Endothelial cell of umbilical vein (primary cell): ENCODE data around the gene TIPARP. TPM values are rescaled to one million over a fixed set of nuclear protein-coding genes. Genes with fewer than 3 reads are reported as not detected.

Source experiments
- BruUV-seq: library from RNA; stranded (reverse); fragments of 400-500 nt; replicated peaks from 2 replicates; lab custom pipeline; 2021; lab: Mats Ljungman, UMichigan
- CTCF ChIA-PET: fragments of 300-600, 350-600 bp; sonication (Branson Sonifier 250); formaldehyde crosslinking; loops from one replicate; lab custom pipeline; 2021; ENCODE audit warnings: antibody characterized with exemption, inconsistent platforms; lab: Charles Lee
- POLR2A ChIA-PET: fragments of 300-600, 350-600 bp; sonication (Branson Sonifier 250); formaldehyde crosslinking; loops from one replicate; lab custom pipeline; 2021; ENCODE audit warnings: antibody characterized with exemption, inconsistent platforms; lab: Charles Lee
- DNase-seq: peaks from one replicate; pipeline ENCODE4 v3.0.0-alpha.2; 2011; ENCODE audit warnings: low read depth, low spot score
- FAIRE-seq: peaks from 2 replicates; lab custom pipeline; 2011; peaks lifted over from hg19 to GRCh38; lab: Jason Lieb, UNC
- H2AFZ ChIP-seq: 2 replicates; pipeline ENCODE4 v1.6.0; 2012; ENCODE audit warnings: low read depth, low read length, control low read depth, inconsistent platforms
- H3K27ac ChIP-seq: 2 replicates; pipeline ENCODE4 v1.5.1; 2011; ENCODE audit warnings: low read depth, mild to moderate bottlenecking, control low read depth, low read length, moderate library complexity; ENCODE audit not compliant: insufficient read depth
- H3K27me3 ChIP-seq, 2 experiments: 2 replicates each; pipeline versions ENCODE4 v1.6.0 to v1.6.1; 2011; ENCODE audit warnings: low read length in 2 of 2, mixed read lengths in 1 of 2; ENCODE audit not compliant: control insufficient read depth in 2 of 2, insufficient read depth in 2 of 2
- H3K36me3 ChIP-seq, 2 experiments: 2 replicates in 1 of 2; 3 replicates in 1 of 2; pipeline ENCODE4 v1.5.1; 2011; ENCODE audit warnings: low read length in 2 of 2, mild to moderate bottlenecking in 1 of 2, moderate library complexity in 1 of 2; ENCODE audit not compliant: control insufficient read depth in 2 of 2, insufficient read depth in 2 of 2; ENCODE audit errors: extremely low read depth in 1 of 2
- H3K4me1 ChIP-seq: 3 replicates; pipeline ENCODE4 v1.5.1; 2011; ENCODE audit warnings: mild to moderate bottlenecking, low read length; ENCODE audit not compliant: control insufficient read depth, insufficient read depth; ENCODE audit errors: extremely low read depth
- H3K4me2 ChIP-seq: 2 replicates; pipeline ENCODE4 v1.6.1; 2011; ENCODE audit warnings: low read length, control low read depth, mixed read lengths; ENCODE audit not compliant: insufficient read depth
- H3K4me3 ChIP-seq, 3 experiments: fragments of 200-600 bp in 1 of 3; sonication (generic), shearing (Covaris generic) in 1 of 3; replicated peaks in 1 of 3; 2 replicates each; pipeline ENCODE4 v1.5.1; 2011 to 2016; ENCODE audit warnings: control low read depth in 3 of 3, low read length in 3 of 3, mild to moderate bottlenecking in 2 of 3, inconsistent platforms in 1 of 3, low read depth in 1 of 3, moderate library complexity in 1 of 3; ENCODE audit not compliant: insufficient read depth in 1 of 3
- H3K79me2 ChIP-seq: 2 replicates; pipeline ENCODE4 v1.6.0; 2012; ENCODE audit warnings: low read length, inconsistent platforms; ENCODE audit not compliant: control insufficient read depth, insufficient read depth
- H3K9ac ChIP-seq: replicated peaks from 2 replicates; pipeline ENCODE3; 2011; ENCODE audit warnings: low read length, control low read depth; ENCODE audit not compliant: insufficient read depth; ENCODE audit errors: extremely low read depth
- H3K9me1 ChIP-seq: replicated peaks from 3 replicates; pipeline ENCODE4 v1.6.0; 2011; ENCODE audit warnings: mild to moderate bottlenecking, low read length; ENCODE audit not compliant: control insufficient read depth, insufficient read depth; ENCODE audit errors: extremely low read depth
- H3K9me3 ChIP-seq: replicated peaks from 2 replicates; pipeline ENCODE4 v1.5.1; 2012; ENCODE audit warnings: low read length, inconsistent platforms; ENCODE audit not compliant: control insufficient read depth, insufficient read depth
- H4K20me1 ChIP-seq: replicated peaks from 2 replicates; pipeline ENCODE3; 2011; ENCODE audit warnings: mild to moderate bottlenecking, low read length; ENCODE audit not compliant: control insufficient read depth, insufficient read depth; ENCODE audit errors: extremely low read depth
- EZH2 ChIP-seq: IDR thresholded peaks from 2 replicates; pipeline ENCODE4 v1.6.1; 2012; ENCODE audit warnings: borderline replicate concordance, low read depth, mild to moderate bottlenecking, moderate library complexity, low read length, inconsistent platforms; ENCODE audit not compliant: severe bottlenecking
- FOS ChIP-seq: IDR thresholded peaks from 2 replicates; pipeline ENCODE4 v1.6.1; 2011; ENCODE audit warnings: mild to moderate bottlenecking, low read length, moderate library complexity, borderline replicate concordance; ENCODE audit not compliant: insufficient read depth
- GATA2 ChIP-seq: IDR thresholded peaks from 2 replicates; pipeline ENCODE4 v1.7.0; 2011; ENCODE audit warnings: low read depth, mild to moderate bottlenecking, moderate library complexity, mixed read lengths, low read length; ENCODE audit not compliant: insufficient read length, insufficient read depth
- JUN ChIP-seq: IDR thresholded peaks from 2 replicates; pipeline ENCODE4 v1.6.1; 2011; ENCODE audit warnings: borderline replicate concordance, low read depth; ENCODE audit not compliant: insufficient read length, insufficient read depth
- MAX ChIP-seq: IDR thresholded peaks from 2 replicates; pipeline ENCODE4 v1.6.1; 2011; ENCODE audit not compliant: insufficient read depth, insufficient read length
- MYC ChIP-seq: IDR thresholded peaks from one replicate; pipeline ENCODE4 v1.6.1; 2011; ENCODE audit warnings: mild to moderate bottlenecking, low read depth, low read length
- POLR2A ChIP-seq: IDR thresholded peaks from 2 replicates; pipeline ENCODE4 v1.6.1; 2012; ENCODE audit warnings: low read depth, mild to moderate bottlenecking, control low read depth, low read length
- POLR2AphosphoS5 ChIP-seq: IDR thresholded peaks from 2 replicates; pipeline ENCODE4 v1.6.1; 2012; ENCODE audit warnings: low read depth, mild to moderate bottlenecking, control low read depth, low read length, moderate library complexity; ENCODE audit not compliant: insufficient read depth
- dilution Hi-C: fragments of 300-500 bp; cut with MboI; formaldehyde crosslinking; loops from one replicate; pipeline ENCODE4 v1.15.0; 2019; ENCODE audit warnings: low sequenced_read_pairs; ENCODE audit not compliant: extremely low pct_ligation_motif_present
- intact Hi-C: fragments of 100-400 bp; cut with micrococcal nuclease; formaldehyde crosslinking; loops from one replicate; pipeline ENCODE4 v1.10.0; 2022
- polyA plus RNA-seq, 4 experiments: library from polyadenylated mRNA; depleted of rRNA in 3 of 4; stranded (reverse) in 3 of 4; unstranded in 1 of 4; fragments of >200 nt; gene quantifications; 2 replicates each; pipeline versions ENCODE4 v1.2.1 to v1.2.3, GENCODE V29; 2011 to 2012; ENCODE audit warnings: missing spikeins in 1 of 4
- total RNA-seq: library from RNA; stranded (reverse); gene quantifications from 2 replicates; pipeline ENCODE4 v1.2.3, GENCODE V29; 2021
- TF ChIP-seq, protein P1 (sequence below), 2 donors: IDR thresholded peaks; 1 replicate in 1 of 2; 2 replicates in 1 of 2; pipeline ENCODE4 v1.5.1; 2011; ENCODE audit warnings: low read length in 2 of 2, mild to moderate bottlenecking in 2 of 2, moderate library complexity in 2 of 2, control low read depth in 1 of 2, inconsistent platforms in 1 of 2, low read depth in 1 of 2; ENCODE audit not compliant: insufficient read depth in 1 of 2; ENCODE audit errors: extremely low read depth in 1 of 2

TIPARP gene
- total and polyA plus RNA-seq, 2 donors (not counting 3 experiments of a cell fraction or from before 2014, with no cell fraction given), result 9.1 to 21.2 TPM

DNA sequence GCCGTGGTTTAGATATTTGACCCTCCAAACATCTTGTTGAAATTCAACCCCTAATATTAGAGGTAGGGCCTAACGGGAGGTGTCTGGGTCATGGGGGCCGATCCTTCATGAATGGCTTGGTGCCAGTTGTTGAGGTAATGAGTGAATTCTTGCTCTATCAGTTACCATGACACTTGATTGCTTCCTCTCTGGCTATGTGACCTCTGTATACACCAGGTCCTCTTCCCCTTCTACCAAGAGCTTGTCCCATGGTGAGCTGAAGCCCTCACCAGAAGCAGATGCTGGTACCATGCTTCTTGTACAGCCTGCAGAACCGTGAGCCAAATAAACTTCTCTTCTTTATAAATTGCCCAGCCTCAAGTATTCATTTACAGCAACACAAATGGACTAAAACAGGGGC, 41.8 kb upstream of the TIPARP start:
- intact Hi-C loops, result no loop called here
- Histone ChIP-seq H4K20me1 (no peaks in the 10 kb centered on the region), H3K9ac (no peak overlapping the region), H3K27me3 (no peaks in the 10 kb centered on the region), H3K4me3 (no peak overlapping the region), H3K9me3 (no peaks in the 10 kb centered on the region), H3K9me1 (no peaks in the 10 kb centered on the region), H3K4me1 (no peaks in the 10 kb centered on the region), H3K27ac (no peak overlapping the region), H3K79me2 (no peaks in the 10 kb centered on the region), H2AFZ (no peak overlapping the region), H3K36me3 (no peaks in the 10 kb centered on the region), H3K4me2 (no peak overlapping the region)
- DNase-seq, result no peak
- FAIRE-seq, result no peak
- POLR2A ChIA-PET, result no interaction called here
- no peak for TF ChIP-seq POLR2AphosphoS5
- TF ChIP-seq MYC, result no peak
- no peak for TF ChIP-seq POLR2A
- no peak for TF ChIP-seq GATA2
- TF ChIP-seq EZH2, result no peak
- TF ChIP-seq FOS, result no peak
- dilution Hi-C loops, result no loop called here
- no TSS peak for BruUV-seq
- CTCF ChIA-PET, result no interaction called here

- no peaks in the 10 kb centered on the region for H3K4me1 ChIP-seq
- H3K9ac ChIP-seq, result no peak overlapping the region
- dilution Hi-C loops (no loop called here), intact Hi-C loops (no loop called here)
- no peak overlapping the region for H3K4me3 ChIP-seq
- H3K27ac ChIP-seq, result no peak overlapping the region
- H2AFZ ChIP-seq, result no peak overlapping the region
- ChIA-PET CTCF (no interaction called here), POLR2A (no interaction called here)
- TF ChIP-seq, protein P1, sequence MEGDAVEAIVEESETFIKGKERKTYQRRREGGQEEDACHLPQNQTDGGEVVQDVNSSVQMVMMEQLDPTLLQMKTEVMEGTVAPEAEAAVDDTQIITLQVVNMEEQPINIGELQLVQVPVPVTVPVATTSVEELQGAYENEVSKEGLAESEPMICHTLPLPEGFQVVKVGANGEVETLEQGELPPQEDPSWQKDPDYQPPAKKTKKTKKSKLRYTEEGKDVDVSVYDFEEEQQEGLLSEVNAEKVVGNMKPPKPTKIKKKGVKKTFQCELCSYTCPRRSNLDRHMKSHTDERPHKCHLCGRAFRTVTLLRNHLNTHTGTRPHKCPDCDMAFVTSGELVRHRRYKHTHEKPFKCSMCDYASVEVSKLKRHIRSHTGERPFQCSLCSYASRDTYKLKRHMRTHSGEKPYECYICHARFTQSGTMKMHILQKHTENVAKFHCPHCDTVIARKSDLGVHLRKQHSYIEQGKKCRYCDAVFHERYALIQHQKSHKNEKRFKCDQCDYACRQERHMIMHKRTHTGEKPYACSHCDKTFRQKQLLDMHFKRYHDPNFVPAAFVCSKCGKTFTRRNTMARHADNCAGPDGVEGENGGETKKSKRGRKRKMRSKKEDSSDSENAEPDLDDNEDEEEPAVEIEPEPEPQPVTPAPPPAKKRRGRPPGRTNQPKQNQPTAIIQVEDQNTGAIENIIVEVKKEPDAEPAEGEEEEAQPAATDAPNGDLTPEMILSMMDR (IDR thresholded peaks at IDR 0.05; ENCODE audit: extremely low read depth in 1 of 2, insufficient read depth in 1 of 2, low read depth in 1 of 2, low read length in 2 of 2), result no peak
- TF ChIP-seq POLR2AphosphoS5 (no peak), GATA2 (no peak), MYC (no peak), EZH2 (no peak), MAX (no peak), FOS (no peak), POLR2A (no peak), JUN (no peak)
- DNase-seq (no peak), FAIRE-seq (no peak)
- H3K79me2 ChIP-seq, result no peaks in the 10 kb centered on the region
- H3K4me2 ChIP-seq, result no peak overlapping the region
- H3K36me3 ChIP-seq, result no peaks in the 10 kb centered on the region
- no peaks in the 10 kb centered on the region for H3K27me3 ChIP-seq
- no TSS peak for BruUV-seq
- no peaks in the 10 kb centered on the region for H4K20me1 ChIP-seq
- H3K9me3 ChIP-seq, result no peaks in the 10 kb centered on the region
- no peaks in the 10 kb centered on the region for H3K9me1 ChIP-seq
These were observed 41.1 kb upstream of the TIPARP start for GRCh38 chr3:156633335-156633734.
